ENCODE results near the gene CPNE6. TPM values are rescaled to one million over a fixed set of nuclear protein-coding genes. Genes with fewer than 3 reads are reported as not detected.

CPNE6 gene
- polyA plus RNA-seq, 4 donors, result 0.11 TPM; not detected in 3

DNA sequence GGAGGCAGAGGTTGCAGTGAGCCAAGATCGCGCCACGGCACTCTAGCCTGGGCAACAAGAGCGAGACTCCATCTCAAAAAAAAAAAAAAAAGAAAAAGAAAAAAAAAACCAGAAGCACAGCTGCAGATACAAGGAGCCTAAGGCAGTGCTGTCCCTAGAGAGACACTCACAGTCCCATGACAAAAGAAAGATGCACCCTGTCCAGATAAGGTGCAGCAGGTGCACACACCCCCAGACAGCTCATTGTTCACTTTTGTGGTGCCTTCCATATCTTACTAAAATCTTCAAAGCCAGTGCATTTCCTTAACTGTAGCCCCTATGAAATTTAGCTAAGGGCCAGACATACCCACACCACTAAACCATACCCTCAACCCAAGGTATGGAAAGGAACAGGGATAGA, 51.1 kb downstream of the CPNE6 start:
- no peak for DNase-seq (ENCODE audit: low read depth in 4 of 4, low spot score in 2 of 4)

DNA sequence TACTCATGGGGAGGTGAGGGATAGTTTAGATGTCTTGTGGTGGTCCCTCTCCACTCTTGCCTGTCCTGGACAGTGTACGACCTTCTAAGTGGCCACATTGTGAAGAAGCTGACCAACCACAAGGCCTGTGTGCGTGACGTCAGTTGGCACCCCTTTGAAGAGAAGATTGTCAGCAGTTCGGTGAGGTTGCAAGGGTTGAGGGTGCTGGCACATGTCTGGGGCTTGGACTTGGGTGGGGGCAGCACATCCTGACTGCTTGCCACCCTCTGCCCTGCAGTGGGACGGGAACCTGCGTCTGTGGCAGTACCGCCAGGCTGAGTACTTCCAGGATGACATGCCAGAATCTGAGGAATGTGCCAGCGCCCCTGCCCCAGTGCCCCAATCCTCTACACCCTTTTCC, 51.5 kb downstream of the CPNE6 start:
- DNase-seq (ENCODE audit: low read depth in 4 of 4, low spot score in 2 of 4), result no peak

DNA sequence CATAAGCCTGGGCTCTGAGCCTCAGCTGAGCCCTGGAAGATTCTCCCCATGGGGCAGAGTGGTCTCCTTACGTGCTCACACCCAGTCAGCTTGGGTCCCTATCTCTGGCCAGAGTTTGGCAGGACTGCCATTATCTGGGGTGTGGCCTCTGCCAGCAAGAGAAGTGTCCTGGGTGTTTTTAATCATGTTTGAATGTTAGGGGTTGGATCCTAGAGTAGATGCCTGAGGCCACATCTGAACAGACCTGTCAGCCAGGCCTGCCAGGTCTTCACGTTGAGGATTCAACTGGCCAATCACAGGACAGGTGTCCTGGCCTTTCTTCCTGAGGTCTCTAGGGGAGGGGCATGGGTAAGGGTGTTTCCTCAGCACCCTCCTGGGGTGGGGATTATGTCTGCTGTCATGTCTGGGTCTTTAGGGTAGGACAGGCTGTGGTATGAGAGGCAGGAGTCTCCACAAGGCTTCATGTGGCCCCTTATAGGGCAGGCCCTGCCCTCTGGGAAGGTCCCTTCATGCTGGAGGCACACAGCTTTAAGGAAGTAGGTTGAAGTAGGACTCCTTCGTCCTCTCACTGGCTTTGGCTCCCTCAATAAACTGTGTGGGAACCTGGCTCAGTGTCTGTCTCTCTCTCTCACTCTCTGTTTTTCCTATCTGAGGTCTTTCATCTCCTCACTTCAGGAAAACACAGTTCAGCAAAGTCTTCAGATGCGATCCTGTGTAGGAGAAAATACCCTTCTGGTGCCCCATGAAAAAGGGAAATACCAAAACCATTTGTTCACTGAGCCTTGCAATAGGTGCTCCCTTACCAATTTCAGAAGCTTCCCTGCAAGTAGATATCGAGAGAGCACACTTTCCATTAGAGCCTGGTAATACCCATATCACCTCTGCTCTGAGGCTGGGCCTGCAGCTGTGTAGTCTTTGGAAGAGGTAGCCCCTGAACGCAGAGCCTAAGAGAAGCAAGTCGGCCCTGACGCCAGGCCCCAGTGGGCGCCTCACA, 52.4 kb downstream of the CPNE6 start:
- no peak for DNase-seq (ENCODE audit: low read depth in 4 of 4, low spot score in 2 of 4)

DNA sequence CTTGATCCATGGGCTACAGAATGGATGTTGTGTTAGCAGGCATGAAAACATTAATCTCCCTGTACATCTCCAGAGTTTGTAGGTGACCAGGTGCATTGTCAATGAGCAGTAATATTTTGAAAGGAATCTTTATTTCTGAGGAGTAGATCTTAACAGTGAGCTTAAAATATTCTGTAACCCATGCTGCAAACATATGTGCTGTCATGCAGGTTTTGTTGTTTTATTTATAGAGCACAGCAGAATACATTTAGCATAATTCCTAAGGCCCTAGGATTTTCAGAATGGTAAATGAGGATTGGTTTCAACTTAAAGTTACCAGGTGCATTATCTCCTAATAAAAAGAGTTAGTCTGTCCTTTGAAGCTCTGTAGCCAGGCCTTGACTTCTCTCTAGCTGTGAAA, 55.6 kb downstream of the CPNE6 start:
- DNase-seq (ENCODE audit: low read depth in 4 of 4, low spot score in 2 of 4), result no peak

DNA sequence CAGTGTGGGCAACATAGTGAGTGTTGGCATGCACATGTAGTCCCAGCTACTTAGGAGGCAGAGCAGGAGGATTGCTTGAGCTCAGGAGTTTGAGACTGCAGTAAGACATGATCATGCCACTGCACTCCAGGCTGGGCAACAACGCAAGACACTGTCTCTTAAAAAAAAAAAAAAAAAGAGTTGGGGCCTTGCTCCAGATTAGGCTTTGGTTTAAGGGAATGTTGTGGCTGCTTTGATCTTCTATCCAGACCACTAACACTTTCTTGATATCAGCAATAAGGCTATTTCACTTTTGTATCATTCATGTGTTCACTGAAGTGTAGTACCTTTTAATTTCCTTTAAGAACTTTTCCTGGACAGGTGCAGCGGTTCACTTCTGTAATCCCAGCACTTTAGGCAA, 56.3 kb downstream of the CPNE6 start:
- DNase-seq (ENCODE audit: low read depth in 4 of 4, low spot score in 2 of 4), result no peak

Other genes with a start within 250 kb of the CPNE6 start
- 10 to 100 TPM; 47.4 to 60.4 (median 56.5) TPM for gene DHRS4, start 117.8 kb upstream of the CPNE6 start, polyA plus RNA-seq (ENCODE audit: insufficient read length in 4 of 4)
- 10 to 100 TPM; 28.4 to 43.5 (median 36.9) TPM for gene DHRS4L2, start 82.6 kb upstream of the CPNE6 start, polyA plus RNA-seq (ENCODE audit: insufficient read length in 4 of 4)
- gene CARMIL3, start 19.6 kb upstream of the CPNE6 start, polyA plus RNA-seq (ENCODE audit: insufficient read length in 4 of 4), result 1 to 10 TPM; 1.3 to 2.4 (median 1.7) TPM
- 10 to 100 TPM; 28.6 to 35.6 (median 30.8) TPM for gene PCK2, start 22.7 kb downstream of the CPNE6 start, polyA plus RNA-seq (ENCODE audit: insufficient read length in 4 of 4)
- 10 to 100 TPM; 77.2 to 88.6 (median 83.0) TPM for gene DCAF11, start 43.2 kb downstream of the CPNE6 start, polyA plus RNA-seq (ENCODE audit: insufficient read length in 4 of 4)
- gene NRL, start 43.4 kb downstream of the CPNE6 start, polyA plus RNA-seq (ENCODE audit: insufficient read length in 4 of 4), result 1 to 10 TPM; 2.2 to 5.2 (median 3.0) TPM
- gene FITM1, start 59.1 kb downstream of the CPNE6 start, polyA plus RNA-seq (ENCODE audit: insufficient read length in 4 of 4), result 1 to 10 TPM in 3 of 4 donors, under 1 TPM in 1; 0.48 to 2.2 (median 1.3) TPM
- 100 to 1,000 TPM; 185 to 235 (median 203) TPM for gene PSME1, start 64.6 kb downstream of the CPNE6 start, polyA plus RNA-seq (ENCODE audit: insufficient read length in 4 of 4)
- gene EMC9, start 70.0 kb downstream of the CPNE6 start, polyA plus RNA-seq (ENCODE audit: insufficient read length in 4 of 4), result 10 to 100 TPM; 12.3 to 29.3 (median 22.3) TPM
- 100 to 1,000 TPM; 150 to 177 (median 159) TPM for gene PSME2, start 75.0 kb downstream of the CPNE6 start, polyA plus RNA-seq (ENCODE audit: insufficient read length in 4 of 4)
- 10 to 100 TPM; 43.6 to 60.2 (median 57.7) TPM for gene RNF31, start 75.9 kb downstream of the CPNE6 start, polyA plus RNA-seq (ENCODE audit: insufficient read length in 4 of 4)
- 10 to 100 TPM; 52.3 to 68.0 (median 59.7) TPM for gene IRF9, start 89.7 kb downstream of the CPNE6 start, polyA plus RNA-seq (ENCODE audit: insufficient read length in 4 of 4)
- gene REC8, start 100.5 kb downstream of the CPNE6 start, polyA plus RNA-seq (ENCODE audit: insufficient read length in 4 of 4), result 10 to 100 TPM; 46.0 to 93.7 (median 68.0) TPM
- gene IPO4, start 117.3 kb downstream of the CPNE6 start, polyA plus RNA-seq (ENCODE audit: insufficient read length in 4 of 4), result 10 to 100 TPM; 32.7 to 40.9 (median 37.0) TPM
- gene TM9SF1, start 123.9 kb downstream of the CPNE6 start, polyA plus RNA-seq (ENCODE audit: insufficient read length in 4 of 4), result 10 to 100 TPM; 31.9 to 52.0 (median 43.9) TPM
- gene TSSK4, start 134.1 kb downstream of the CPNE6 start, polyA plus RNA-seq (ENCODE audit: insufficient read length in 4 of 4), result 10 to 100 TPM in 2 of 4 donors, 1 to 10 TPM in 2; 3.1 to 13.9 (median 7.2) TPM
- gene CHMP4A, start 141.9 kb downstream of the CPNE6 start, polyA plus RNA-seq (ENCODE audit: insufficient read length in 4 of 4), result 10 to 100 TPM; 43.3 to 76.6 (median 53.2) TPM
- gene MDP1, start 144.5 kb downstream of the CPNE6 start, polyA plus RNA-seq (ENCODE audit: insufficient read length in 4 of 4), result 10 to 100 TPM; 10.2 to 18.0 (median 12.1) TPM
- 100 to 1,000 TPM; 206 to 248 (median 222) TPM for gene NEDD8, start 160.8 kb downstream of the CPNE6 start, polyA plus RNA-seq (ENCODE audit: insufficient read length in 4 of 4)
- 100 to 1,000 TPM; 106 to 121 (median 117) TPM for gene GMPR2, start 161.4 kb downstream of the CPNE6 start, polyA plus RNA-seq (ENCODE audit: insufficient read length in 4 of 4)
- gene TINF2, start 171.1 kb downstream of the CPNE6 start, polyA plus RNA-seq (ENCODE audit: insufficient read length in 4 of 4), result 10 to 100 TPM; 54.2 to 64.5 (median 57.8) TPM
- 1 to 10 TPM in 3 of 4 donors, under 1 TPM in 1; 0.92 to 4.5 (median 2.5) TPM for gene TGM1, start 191.6 kb downstream of the CPNE6 start, polyA plus RNA-seq (ENCODE audit: insufficient read length in 4 of 4)
- gene RABGGTA, start 200.0 kb downstream of the CPNE6 start, polyA plus RNA-seq (ENCODE audit: insufficient read length in 4 of 4), result 10 to 100 TPM; 18.0 to 31.1 (median 20.8) TPM
- gene DHRS1, start 228.2 kb downstream of the CPNE6 start, polyA plus RNA-seq (ENCODE audit: insufficient read length in 4 of 4), result 10 to 100 TPM; 41.0 to 52.5 (median 49.9) TPM
- gene NOP9, start 228.3 kb downstream of the CPNE6 start, polyA plus RNA-seq (ENCODE audit: insufficient read length in 4 of 4), result 10 to 100 TPM; 24.1 to 29.0 (median 26.9) TPM
- gene CIDEB, start 236.4 kb downstream of the CPNE6 start, polyA plus RNA-seq (ENCODE audit: insufficient read length in 4 of 4), result 10 to 100 TPM; 22.4 to 25.3 (median 23.9) TPM
- gene LTB4R2, start 238.6 kb downstream of the CPNE6 start, polyA plus RNA-seq (ENCODE audit: insufficient read length in 4 of 4), result 1 to 10 TPM; 1.6 to 5.6 (median 2.9) TPM
- 1 to 10 TPM; 2.2 to 7.3 (median 5.0) TPM for gene LTB4R, start 239.9 kb downstream of the CPNE6 start, polyA plus RNA-seq (ENCODE audit: insufficient read length in 4 of 4)